Measurements from ENCODE around the gene SELE.

SELE gene, protein sequence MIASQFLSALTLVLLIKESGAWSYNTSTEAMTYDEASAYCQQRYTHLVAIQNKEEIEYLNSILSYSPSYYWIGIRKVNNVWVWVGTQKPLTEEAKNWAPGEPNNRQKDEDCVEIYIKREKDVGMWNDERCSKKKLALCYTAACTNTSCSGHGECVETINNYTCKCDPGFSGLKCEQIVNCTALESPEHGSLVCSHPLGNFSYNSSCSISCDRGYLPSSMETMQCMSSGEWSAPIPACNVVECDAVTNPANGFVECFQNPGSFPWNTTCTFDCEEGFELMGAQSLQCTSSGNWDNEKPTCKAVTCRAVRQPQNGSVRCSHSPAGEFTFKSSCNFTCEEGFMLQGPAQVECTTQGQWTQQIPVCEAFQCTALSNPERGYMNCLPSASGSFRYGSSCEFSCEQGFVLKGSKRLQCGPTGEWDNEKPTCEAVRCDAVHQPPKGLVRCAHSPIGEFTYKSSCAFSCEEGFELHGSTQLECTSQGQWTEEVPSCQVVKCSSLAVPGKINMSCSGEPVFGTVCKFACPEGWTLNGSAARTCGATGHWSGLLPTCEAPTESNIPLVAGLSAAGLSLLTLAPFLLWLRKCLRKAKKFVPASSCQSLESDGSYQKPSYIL

GRCh38 chr1:169733924-169734323 lies at the start of gene SELE:
TSS of gene SELE (minus strand) at chr1:169734079. CDS start at chr1:169733612, 467 bp downstream.
- DNase-seq: no peak

- no peak for DNase-seq
Measured at GRCh38 chr1:169782596-169782995, 48.7 kb upstream of the SELE start.

- DNase-seq: no peak
Measured at GRCh38 chr1:169779970-169780369, 46.1 kb upstream of the SELE start.

DNA sequence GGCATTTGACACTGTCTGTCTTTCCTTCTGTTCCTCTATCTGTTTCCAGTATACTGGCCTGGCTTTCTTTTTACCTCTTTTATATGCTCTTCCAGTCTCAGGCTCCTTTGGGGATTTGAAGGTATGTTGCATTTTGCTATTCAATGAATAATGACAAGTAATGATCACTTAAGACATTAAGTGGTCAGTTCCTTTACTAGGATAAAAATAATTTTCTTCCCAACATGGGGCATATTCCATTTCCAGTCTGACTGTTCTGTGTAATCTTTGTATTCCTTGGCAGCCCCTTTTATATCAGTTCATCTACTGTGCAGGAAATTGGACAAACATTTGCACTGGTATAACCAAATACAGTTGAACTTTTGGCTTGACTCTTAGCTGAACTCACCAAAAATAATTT lies 45.3 kb upstream of the SELE start:
- no peak for DNase-seq

- DNase-seq: no peak
Measured at GRCh38 chr1:169776440-169776839, 42.6 kb upstream of the SELE start.

- no peak for DNase-seq
Measured at GRCh38 chr1:169768161-169768560, 34.3 kb upstream of the SELE start.

- DNase-seq: no peak
Measured at GRCh38 chr1:169765580-169766331, 31.9 kb upstream of the SELE start.

- no peak for DNase-seq
Measured at GRCh38 chr1:169764919-169765318, 31.0 kb upstream of the SELE start.

GRCh38 chr1:169762699-169763098 lies 28.8 kb upstream of the SELE start:
- DNase-seq: no peak

- DNase-seq: no peak
Measured at GRCh38 chr1:169759038-169759437, 25.2 kb upstream of the SELE start.

- no peak for DNase-seq
Measured at GRCh38 chr1:169753549-169753948, 19.7 kb upstream of the SELE start.

DNA sequence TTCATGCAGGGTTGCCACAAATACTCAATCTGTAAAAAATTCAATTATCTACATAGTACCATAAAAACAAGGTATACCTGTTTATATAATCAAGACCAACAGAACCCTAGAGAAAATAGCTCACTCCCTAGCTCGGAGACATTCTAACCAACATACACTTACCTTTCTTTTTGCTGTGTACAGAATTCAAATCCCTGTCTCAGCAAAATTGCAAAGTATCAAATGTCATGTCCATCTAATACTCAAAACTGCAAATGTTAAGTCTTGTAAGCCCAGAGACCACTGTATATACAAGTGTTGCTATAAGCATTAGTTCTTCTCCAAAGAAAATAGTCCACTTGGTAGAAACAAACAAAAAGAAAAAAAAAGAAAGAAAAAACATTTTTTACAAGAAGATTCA lies 16.2 kb upstream of the SELE start:
- DNase-seq: no peak

DNA sequence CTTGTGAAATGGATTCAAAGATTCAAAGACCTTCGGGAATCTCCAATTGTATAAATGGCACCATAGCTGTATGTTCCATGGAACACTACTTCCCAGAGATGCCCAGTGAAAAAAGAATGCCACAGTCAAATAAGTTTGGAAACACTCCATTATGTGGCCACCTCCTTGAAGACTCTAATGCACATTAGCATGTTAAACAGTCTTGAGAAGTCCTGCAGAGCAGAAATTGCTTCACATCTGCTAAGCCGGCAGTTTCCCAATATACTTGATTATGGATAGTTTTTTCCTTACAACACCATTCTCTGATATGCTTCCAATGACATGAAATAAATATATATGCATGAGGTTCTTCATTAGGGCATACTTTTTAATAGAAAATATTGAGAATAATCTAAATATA lies 12.7 kb upstream of the SELE start:
- no peak for DNase-seq

- no peak for DNase-seq
Measured at GRCh38 chr1:169745015-169745861, 11.4 kb upstream of the SELE start.

DNA sequence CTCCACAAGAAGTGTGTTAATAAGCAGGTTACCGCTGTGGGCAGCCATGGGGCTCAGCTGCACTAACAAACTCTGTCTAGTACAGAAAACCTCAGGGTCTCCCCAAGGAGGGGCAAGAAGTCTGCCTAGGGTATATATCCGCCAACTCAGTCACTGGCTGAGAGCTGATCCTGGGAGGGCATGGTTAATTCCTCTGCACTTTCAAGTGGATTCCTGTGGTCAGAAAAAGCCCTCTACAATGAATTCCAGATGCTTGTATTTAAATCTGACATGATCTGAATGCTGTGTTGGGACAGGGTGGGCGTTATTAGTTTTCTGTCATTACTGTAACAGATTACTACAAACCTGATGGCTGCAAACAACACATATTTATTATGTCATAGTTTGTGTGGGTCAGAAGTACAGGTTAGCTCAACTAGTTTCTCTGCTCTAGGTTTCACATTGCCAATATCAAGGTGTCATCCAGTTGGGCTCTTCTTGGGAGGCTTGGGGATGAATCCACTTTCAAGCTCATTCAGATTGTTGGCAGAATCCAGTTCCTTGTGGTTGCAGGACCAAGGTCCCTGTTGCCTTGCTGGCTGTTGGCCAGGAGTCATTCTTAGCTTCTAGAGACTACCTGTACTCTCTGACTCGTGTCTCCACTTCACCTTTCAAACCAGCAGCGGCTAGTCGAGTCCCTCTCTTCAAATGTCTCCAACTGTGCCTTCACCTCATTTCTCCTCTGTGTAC lies 8.0 kb upstream of the SELE start:
- no peak for DNase-seq

DNA sequence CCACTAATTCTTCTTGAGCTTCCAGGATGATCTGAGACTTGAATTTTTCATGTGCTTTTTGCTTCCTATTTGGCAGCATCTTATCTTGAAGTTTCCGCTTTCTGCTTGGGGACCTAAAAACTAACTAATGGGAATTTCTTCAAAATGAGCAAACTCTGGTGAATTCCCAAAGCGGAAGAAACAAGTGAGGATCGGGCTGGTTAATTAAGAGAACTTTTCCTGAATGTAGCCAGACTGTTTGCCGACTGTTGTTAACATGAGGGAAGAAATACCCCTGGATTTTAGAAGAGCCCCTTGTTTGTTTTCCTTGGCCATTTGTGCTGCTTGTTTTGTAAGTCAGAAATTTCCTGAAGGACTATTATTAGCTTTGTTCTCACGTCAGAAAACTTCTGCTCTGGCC lies 6.1 kb upstream of the SELE start:
- no peak for DNase-seq

DNA sequence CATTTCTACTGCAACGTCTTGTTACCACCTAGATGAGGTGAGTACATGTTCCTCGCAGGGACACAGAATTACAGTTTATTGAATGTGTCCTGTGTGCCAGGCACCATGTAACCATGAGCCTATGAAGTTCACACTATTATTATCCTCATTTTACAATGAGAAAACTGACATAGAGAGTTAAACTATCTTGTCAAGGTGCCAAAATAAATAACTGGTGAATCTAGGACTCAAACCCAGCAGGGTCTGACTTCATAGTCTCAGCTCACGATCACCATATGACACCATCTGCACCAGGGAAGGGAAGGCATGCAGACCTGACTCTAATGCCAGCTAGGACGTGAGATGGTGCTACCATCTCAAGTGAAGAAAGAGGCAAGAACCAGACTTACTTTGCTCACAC lies 2.4 kb downstream of the SELE start:
- DNase-seq: no peak

- DNase-seq: no peak
Measured at GRCh38 chr1:169729991-169730390, 3.9 kb downstream of the SELE start.

- DNase-seq: no peak
Measured at GRCh38 chr1:169727307-169727706, 6.6 kb downstream of the SELE start.

GRCh38 chr1:169726851-169727250 lies 7.0 kb downstream of the SELE start:
- no peak for DNase-seq

DNA sequence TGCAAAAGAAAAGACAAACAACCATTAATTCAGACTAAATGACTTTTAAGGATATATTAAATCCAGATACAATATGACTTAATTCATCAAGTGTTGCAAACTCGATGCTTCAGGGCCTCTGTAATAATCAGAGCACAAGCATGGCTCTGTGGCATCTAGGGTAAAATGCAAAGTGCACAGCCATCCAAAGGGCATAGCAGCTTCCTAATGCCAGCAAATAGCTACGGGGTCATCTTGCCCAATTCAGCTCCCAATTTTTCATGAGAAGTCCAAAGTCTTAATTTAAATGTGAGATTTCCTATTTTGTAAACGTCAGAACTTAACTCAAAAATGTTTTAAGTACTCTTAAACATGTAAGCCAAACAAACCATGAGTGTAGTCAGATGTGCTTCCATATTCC lies 7.9 kb downstream of the SELE start:
- DNase-seq: no peak

DNA sequence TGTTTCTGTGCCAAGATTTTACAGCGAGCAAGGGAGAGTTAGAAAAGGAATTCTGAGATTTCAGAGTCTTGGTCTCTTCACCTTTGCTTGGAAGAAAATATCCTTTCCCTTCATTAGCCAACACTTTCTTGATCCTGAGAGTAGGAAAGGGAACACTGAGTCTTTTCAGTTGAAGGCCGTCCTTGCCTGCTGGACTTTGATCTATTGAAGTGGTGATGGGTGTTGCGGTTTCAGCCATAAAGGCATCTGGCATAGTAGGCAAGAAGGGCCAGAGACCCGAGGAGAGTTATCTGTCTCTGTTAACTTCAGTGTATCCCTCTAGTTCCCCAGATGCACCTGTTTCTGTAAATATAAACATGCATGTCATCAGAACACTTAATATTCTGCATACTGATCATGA lies 9.7 kb downstream of the SELE start:
- DNase-seq: no peak

Measured in stimulated activated CD4-positive, alpha-beta T cell treated with anti-CD3 and anti-CD28 coated beads, Interleukin-4, amount 100 ng/mL, for 4 hours (primary cell).